GM12864 (cell line): ENCODE results near the gene THAP6.
"Not testable (repeated sequence)": the region's sequence is repeated elsewhere in the genome, so short reads cannot be mapped to it uniquely, and the experiment has no call there.

ENCODE experiments used
- DNase-seq: peaks from one replicate; pipeline ENCODE4 v3.0.0-alpha.2; 2011; ENCODE audit warnings: low read depth
- H3K4me3 ChIP-seq: 2 replicates; pipeline ENCODE4 v1.5.1; 2011; ENCODE audit warnings: mild to moderate bottlenecking, low read depth, low read length, control low read depth
- CTCF ChIP-seq: IDR thresholded peaks from 2 replicates; pipeline ENCODE4 v1.5.1; 2011; ENCODE audit warnings: low read depth, mild to moderate bottlenecking, moderate library complexity, low read length, control low read depth, inconsistent platforms; ENCODE audit errors: missing control alignments

The THAP6 gene

GRCh38 chr4:75495476-75495875 lies 18.8 kb upstream of the THAP6 start:
- H3K4me3 ChIP-seq: no peak overlapping the region
- DNase-seq: no peak
- TF ChIP-seq CTCF: no peak

DNA sequence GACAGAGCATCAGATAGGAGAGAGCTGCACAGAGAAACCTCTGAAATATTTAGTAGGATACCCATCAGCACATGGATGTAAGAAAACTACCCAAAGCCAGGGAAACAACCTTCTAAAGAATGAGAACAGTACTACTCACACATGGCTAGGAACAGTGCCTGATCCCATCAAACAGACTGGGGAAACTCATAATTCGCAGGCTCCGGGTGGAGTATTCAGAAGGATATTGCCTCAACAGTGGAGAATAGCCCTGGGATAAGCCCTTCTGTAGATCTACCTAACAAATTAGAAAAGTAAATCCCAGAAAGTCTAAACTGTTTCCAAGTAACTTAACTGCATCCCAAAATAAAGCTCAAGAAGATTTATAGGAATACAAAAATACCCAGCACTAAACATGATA lies 17.9 kb upstream of the THAP6 start:
- no peak for DNase-seq
- H3K4me3 ChIP-seq: no peak overlapping the region
- TF ChIP-seq CTCF: no peak

DNA sequence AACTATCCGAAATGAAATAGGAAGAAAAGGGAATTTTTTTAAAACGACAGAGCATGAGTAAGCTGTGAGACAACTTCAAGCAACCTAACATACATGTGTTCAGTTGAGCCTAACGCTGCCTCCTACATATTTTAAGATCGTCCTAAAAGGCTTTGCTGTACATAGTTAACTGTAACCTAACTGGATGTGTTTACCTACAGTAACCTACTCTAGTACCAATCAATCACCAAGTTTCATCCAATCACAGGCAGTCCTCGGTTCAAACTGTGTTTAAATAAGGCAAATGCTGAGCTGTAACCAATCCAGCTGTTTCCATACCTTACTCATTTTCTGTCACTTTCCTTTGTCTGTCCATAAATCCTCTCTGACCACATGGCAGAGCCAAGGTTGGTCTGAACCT lies 17.1 kb upstream of the THAP6 start:
- no peak for DNase-seq
- H3K4me3 ChIP-seq: no peak overlapping the region
- TF ChIP-seq CTCF: no peak

GRCh38 chr4:75498041-75498440 lies 16.2 kb upstream of the THAP6 start:
- no peak for TF ChIP-seq CTCF
- no peak overlapping the region for H3K4me3 ChIP-seq
- DNase-seq: no peak

DNA sequence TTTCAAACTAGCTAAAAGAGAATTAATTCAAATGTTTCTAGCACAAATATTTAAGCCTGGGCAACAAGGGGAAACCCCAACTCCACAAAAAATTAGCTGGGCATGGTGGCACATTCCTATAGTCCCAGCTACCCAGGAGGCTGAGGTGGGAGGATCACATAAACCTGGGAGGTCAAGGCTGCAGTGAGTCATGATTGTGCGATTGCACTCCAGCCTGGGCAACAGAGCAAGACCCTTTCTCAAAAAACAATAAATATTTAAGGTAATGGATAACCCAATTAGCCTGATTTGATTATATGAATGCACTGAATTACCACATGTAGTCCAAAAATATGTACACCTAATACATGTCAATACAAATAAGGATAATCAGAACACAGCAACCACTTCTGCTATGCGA lies 14.4 kb upstream of the THAP6 start:
- H3K4me3 ChIP-seq: no peak overlapping the region
- no peak for TF ChIP-seq CTCF
- DNase-seq: no peak

- H3K4me3 ChIP-seq: no peak overlapping the region
- no peak for DNase-seq
- TF ChIP-seq CTCF: no peak
These were observed 11.6 kb upstream of the THAP6 start for GRCh38 chr4:75502671-75503070.

- H3K4me3 ChIP-seq: no peak overlapping the region
- no peak for DNase-seq
- TF ChIP-seq CTCF: no peak
These were observed 8.6 kb upstream of the THAP6 start for GRCh38 chr4:75505630-75506029.

- not testable (repeated sequence) for H3K4me3 ChIP-seq, DNase-seq
These were observed 4.7 kb upstream of the THAP6 start for GRCh38 chr4:75509592-75509991.
